Vagina (tissue), 2 donors: ENCODE results near the gene CCR5. TPM values are rescaled to one million over a fixed set of nuclear protein-coding genes. Genes with fewer than 3 reads are reported as not detected.

Experiments used
- DNase-seq, 2 donors: peaks; one replicate each; pipeline ENCODE4 v3.0.0-alpha.2; 2017; ENCODE audit errors: extremely low spot score in 2 of 2
- H3K27ac ChIP-seq: fragments of 200-600 bp; sonication (generic); one replicate; pipeline ENCODE4 v1.5.1; 2019
- H3K27me3 ChIP-seq: fragments of 200-600 bp; sonication (generic); one replicate; pipeline ENCODE4 v1.5.1; 2019
- H3K36me3 ChIP-seq, 2 donors: fragments of 200-600 bp; sonication (generic); one replicate each; pipeline ENCODE4 v1.5.1; 2017 to 2019
- H3K4me1 ChIP-seq: fragments of 200-600 bp; sonication (generic); one replicate; pipeline ENCODE4 v1.5.1; 2019
- H3K4me3 ChIP-seq, 2 donors: fragments of 200-600 bp; sonication (generic); 1 replicate in 1 of 2; 2 replicates in 1 of 2; pipeline ENCODE4 v1.5.1; 2016 to 2019
- H3K9me3 ChIP-seq: fragments of 200-600 bp; sonication (generic); one replicate; pipeline ENCODE4 v1.5.1; 2019
- POLR2A ChIP-seq, 2 donors: fragments of 450-650 bp; IDR thresholded peaks; one replicate each; pipeline ENCODE4 v1.6.1; 2017; ENCODE audit warnings: antibody characterized with exemption in 2 of 2, mild to moderate bottlenecking in 2 of 2, moderate library complexity in 2 of 2
- POLR2AphosphoS5 ChIP-seq, 2 donors: sonication (generic); formaldehyde crosslinking; IDR thresholded peaks; one replicate each; pipeline ENCODE4 v1.9.0; 2017; ENCODE audit warnings: antibody characterized with exemption in 2 of 2, mild to moderate bottlenecking in 2 of 2, low read depth in 1 of 2; ENCODE audit not compliant: insufficient read depth in 1 of 2
- intact Hi-C: fragments of 100-400 bp; cut with DNase I; formaldehyde crosslinking; loops from one replicate; pipeline ENCODE4 v1.15.1; 2023
- total RNA-seq: library from RNA; depleted of rRNA; stranded (reverse); fragments of >200 nt; gene quantifications from one replicate; pipeline ENCODE4 v1.2.3, GENCODE V29; 2016
- TF ChIP-seq, protein P1 (sequence below), 3 experiments: fragments of 450-650 bp in 2 of 3; fragments of 200-600 bp in 1 of 3; sonication (generic) in 1 of 3; IDR thresholded peaks; one replicate each; pipeline ENCODE4 v1.5.1; 2017 to 2019; ENCODE audit warnings: antibody characterized with exemption in 3 of 3, mild to moderate bottlenecking in 2 of 3, moderate library complexity in 2 of 3

The CCR5 gene
- total RNA-seq, 1 donor from 2014 or later = 3.9 TPM

DNA sequence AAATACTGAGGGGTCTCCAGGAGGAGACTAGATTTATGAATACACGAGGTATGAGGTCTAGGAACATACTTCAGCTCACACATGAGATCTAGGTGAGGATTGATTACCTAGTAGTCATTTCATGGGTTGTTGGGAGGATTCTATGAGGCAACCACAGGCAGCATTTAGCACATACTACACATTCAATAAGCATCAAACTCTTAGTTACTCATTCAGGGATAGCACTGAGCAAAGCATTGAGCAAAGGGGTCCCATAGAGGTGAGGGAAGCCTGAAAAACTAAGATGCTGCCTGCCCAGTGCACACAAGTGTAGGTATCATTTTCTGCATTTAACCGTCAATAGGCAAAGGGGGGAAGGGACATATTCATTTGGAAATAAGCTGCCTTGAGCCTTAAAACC lies 4.5 kb downstream of the CCR5 start:
- no peaks in the 10 kb centered on the region for H3K4me1 ChIP-seq
- no peaks in the 10 kb centered on the region for H3K27me3 ChIP-seq
- no peaks in the 10 kb centered on the region for H3K36me3 ChIP-seq
- intact Hi-C loops = no loop called here
- no peak overlapping the region for H3K4me3 ChIP-seq
- TF ChIP-seq POLR2A (IDR thresholded peaks at IDR 0.05) = no peak
- TF ChIP-seq, protein P1, sequence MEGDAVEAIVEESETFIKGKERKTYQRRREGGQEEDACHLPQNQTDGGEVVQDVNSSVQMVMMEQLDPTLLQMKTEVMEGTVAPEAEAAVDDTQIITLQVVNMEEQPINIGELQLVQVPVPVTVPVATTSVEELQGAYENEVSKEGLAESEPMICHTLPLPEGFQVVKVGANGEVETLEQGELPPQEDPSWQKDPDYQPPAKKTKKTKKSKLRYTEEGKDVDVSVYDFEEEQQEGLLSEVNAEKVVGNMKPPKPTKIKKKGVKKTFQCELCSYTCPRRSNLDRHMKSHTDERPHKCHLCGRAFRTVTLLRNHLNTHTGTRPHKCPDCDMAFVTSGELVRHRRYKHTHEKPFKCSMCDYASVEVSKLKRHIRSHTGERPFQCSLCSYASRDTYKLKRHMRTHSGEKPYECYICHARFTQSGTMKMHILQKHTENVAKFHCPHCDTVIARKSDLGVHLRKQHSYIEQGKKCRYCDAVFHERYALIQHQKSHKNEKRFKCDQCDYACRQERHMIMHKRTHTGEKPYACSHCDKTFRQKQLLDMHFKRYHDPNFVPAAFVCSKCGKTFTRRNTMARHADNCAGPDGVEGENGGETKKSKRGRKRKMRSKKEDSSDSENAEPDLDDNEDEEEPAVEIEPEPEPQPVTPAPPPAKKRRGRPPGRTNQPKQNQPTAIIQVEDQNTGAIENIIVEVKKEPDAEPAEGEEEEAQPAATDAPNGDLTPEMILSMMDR (IDR thresholded peaks at IDR 0.05) = no peak
- no peak overlapping the region for H3K27ac ChIP-seq
- H3K9me3 ChIP-seq = no peaks in the 10 kb centered on the region
- no peak for DNase-seq

DNA sequence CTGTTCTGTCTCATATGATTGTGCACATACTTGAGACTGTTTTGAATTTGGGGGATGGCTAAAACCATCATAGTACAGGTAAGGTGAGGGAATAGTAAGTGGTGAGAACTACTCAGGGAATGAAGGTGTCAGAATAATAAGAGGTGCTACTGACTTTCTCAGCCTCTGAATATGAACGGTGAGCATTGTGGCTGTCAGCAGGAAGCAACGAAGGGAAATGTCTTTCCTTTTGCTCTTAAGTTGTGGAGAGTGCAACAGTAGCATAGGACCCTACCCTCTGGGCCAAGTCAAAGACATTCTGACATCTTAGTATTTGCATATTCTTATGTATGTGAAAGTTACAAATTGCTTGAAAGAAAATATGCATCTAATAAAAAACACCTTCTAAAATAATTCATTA lies 5.1 kb downstream of the CCR5 start:
- no peak for TF ChIP-seq POLR2AphosphoS5 (IDR thresholded peaks at IDR 0.05; ENCODE audit: insufficient read depth in 1 of 2, low read depth in 1 of 2)
- DNase-seq = no peak
- intact Hi-C loops = no loop called here
- Histone ChIP-seq H3K27me3 (no peaks in the 10 kb centered on the region), H3K4me1 (peaks cover 6% of the 10 kb centered on the region), H3K4me3 (no peak overlapping the region), H3K27ac (no peak overlapping the region), H3K9me3 (no peaks in the 10 kb centered on the region), H3K36me3 (no peaks in the 10 kb centered on the region)

DNA sequence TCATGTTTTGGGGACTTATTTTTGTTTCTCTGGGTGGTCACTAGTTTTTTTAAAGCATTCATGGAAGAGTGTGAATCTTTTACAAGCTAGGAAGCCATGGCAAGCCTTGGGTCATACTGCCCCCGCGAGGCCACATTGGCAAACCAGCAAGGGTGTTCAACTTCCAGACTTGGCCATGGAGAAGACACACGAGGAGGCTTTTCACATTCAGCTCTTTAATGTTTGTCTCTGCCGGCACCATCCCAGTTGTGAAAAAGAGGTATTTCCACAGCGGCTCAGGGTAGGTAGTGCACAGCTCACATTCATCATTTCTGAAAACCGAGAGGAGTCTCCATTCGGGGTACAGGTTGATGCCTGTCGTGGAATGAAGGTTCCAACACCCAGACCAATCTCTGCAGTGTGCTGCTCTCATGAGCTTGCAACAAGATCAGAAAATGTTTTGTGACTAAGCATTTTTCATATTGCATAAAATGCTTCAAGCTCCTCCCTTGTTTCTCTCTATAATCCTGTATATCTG lies 7.7 kb downstream of the CCR5 start:
- no peak overlapping the region for H3K4me3 ChIP-seq
- intact Hi-C loops = no loop called here
- no peak overlapping the region for H3K27ac ChIP-seq
- H3K4me1 ChIP-seq = peaks cover 26% of the 10 kb centered on the region
- DNase-seq = peak in 1 of 2 donors; percentile 83
- no peak for TF ChIP-seq POLR2AphosphoS5 (IDR thresholded peaks at IDR 0.05; ENCODE audit: insufficient read depth in 1 of 2, low read depth in 1 of 2)
- TF ChIP-seq, protein P1 (IDR thresholded peaks at IDR 0.05) = peak; percentile 5 to 47 (median 20)
- no peaks in the 10 kb centered on the region for H3K9me3 ChIP-seq
- H3K27me3 ChIP-seq = no peaks in the 10 kb centered on the region
- H3K36me3 ChIP-seq = no peaks in the 10 kb centered on the region

DNA sequence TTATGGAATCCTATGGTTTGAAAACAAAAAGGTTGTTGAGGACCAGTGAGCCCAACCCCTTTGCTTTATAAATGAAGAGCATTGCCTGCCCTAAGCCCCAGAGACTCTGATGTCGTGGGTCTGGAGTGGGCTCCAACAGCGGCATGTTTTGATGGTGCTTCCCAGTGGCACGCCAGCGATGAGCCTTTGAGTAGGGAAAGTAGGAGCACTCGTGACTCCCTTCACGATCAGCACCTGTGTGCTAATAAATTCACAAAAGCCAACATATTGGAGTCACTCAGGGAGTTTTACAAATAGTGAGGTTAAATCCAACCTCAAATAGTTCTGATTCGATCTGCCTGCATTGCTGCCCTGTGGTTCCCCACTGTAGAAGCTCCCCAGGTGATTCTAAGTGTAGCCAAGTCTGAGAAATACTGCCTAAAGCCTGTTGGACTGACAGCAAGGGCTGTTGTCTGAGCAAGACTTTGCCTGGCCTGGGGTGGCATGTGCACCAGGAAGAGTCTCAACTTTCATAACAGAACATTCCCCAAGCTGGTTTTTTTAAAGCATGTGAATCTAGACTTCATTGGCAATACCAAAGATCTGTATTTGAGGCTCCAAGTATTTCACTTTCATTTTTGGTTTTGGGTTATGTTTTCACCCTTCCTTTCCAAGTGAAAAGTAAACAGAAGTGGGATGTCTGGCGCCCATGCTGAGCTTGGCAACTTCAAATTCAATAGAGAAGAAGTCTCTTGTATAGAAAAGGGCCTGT lies 9.9 kb downstream of the CCR5 start:
- Histone ChIP-seq H3K4me3 (no peak overlapping the region), H3K27ac (peak overlapping the region; percentile 26), H3K36me3 (no peaks in the 10 kb centered on the region), H3K27me3 (no peaks in the 10 kb centered on the region), H3K9me3 (no peaks in the 10 kb centered on the region), H3K4me1 (peaks cover 26% of the 10 kb centered on the region)
- no peak for DNase-seq
- intact Hi-C loops = no loop called here
- TF ChIP-seq, protein P1 (IDR thresholded peaks at IDR 0.05) = no peak
- TF ChIP-seq POLR2A (IDR thresholded peaks at IDR 0.05) (no peak), POLR2AphosphoS5 (IDR thresholded peaks at IDR 0.05; ENCODE audit: insufficient read depth in 1 of 2, low read depth in 1 of 2) (no peak)

DNA sequence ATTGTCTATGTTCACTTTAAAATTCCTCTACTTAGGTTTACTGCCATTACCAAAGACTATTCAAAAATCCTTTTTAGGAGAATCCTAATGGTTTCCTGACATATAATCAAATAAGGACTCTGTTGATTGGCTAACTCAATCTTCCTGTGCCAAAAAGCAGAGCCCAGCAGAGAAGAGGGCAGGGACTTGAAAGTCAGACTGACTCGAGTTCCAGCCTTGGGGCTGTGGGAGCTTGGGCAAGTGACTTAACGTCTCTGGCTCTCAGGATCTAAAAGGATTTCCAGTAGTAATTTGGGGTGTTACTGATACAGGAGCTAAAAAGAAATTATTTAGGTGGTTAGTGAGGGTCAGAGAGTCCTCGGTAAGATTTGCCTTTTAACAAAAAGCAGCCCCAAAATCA lies 10.9 kb downstream of the CCR5 start:
- no peaks in the 10 kb centered on the region for H3K27me3 ChIP-seq
- H3K36me3 ChIP-seq = no peaks in the 10 kb centered on the region
- DNase-seq = no peak
- TF ChIP-seq, protein P1 (IDR thresholded peaks at IDR 0.05) = no peak
- TF ChIP-seq POLR2AphosphoS5 (IDR thresholded peaks at IDR 0.05; ENCODE audit: insufficient read depth in 1 of 2, low read depth in 1 of 2) = no peak
- TF ChIP-seq POLR2A (IDR thresholded peaks at IDR 0.05) = no peak
- no peaks in the 10 kb centered on the region for H3K9me3 ChIP-seq
- peaks cover 26% of the 10 kb centered on the region for H3K4me1 ChIP-seq
- intact Hi-C loops = no loop called here
- no peak overlapping the region for H3K27ac ChIP-seq
- no peak overlapping the region for H3K4me3 ChIP-seq
